ENCODE data around the gene SNAP29. TPM values are rescaled to one million over a fixed set of nuclear protein-coding genes. Genes with fewer than 3 reads are reported as not detected.

Gene SNAP29
- total RNA-seq, 1 experiment from 2014 or later: 4.3 TPM

GRCh38 chr22:20847318-20847822, 11.4 kb upstream of the SNAP29 start:
- DNase-seq: no peak
- Histone ChIP-seq H3K27me3 (ENCODE audit: control insufficient read depth, insufficient read depth, low read length) (no peaks in the 10 kb centered on the region), H3K36me3 (replicated peaks; ENCODE audit: control insufficient read depth, insufficient read depth, low read length) (no peaks in the 10 kb centered on the region), H3K4me3 (ENCODE audit: insufficient read depth, low read depth, low read length) (no peak overlapping the region)

GRCh38 chr22:20852076-20852475, 6.7 kb upstream of the SNAP29 start:
- no peaks in the 10 kb centered on the region for H3K27me3 ChIP-seq (ENCODE audit: control insufficient read depth, insufficient read depth, low read length)
- no peak for DNase-seq

GRCh38 chr22:20852503-20852902, 6.3 kb upstream of the SNAP29 start:
- DNase-seq: no peak
- Histone ChIP-seq H3K36me3 (replicated peaks; ENCODE audit: control insufficient read depth, insufficient read depth, low read length) (no peaks in the 10 kb centered on the region), H3K4me3 (ENCODE audit: insufficient read depth, low read depth, low read length) (no peak overlapping the region), H3K27me3 (ENCODE audit: control insufficient read depth, insufficient read depth, low read length) (no peaks in the 10 kb centered on the region)

More at GRCh38 chr22:20852076-20852475, 6.7 kb upstream of the SNAP29 start:
- Histone ChIP-seq H3K36me3 (replicated peaks; ENCODE audit: control insufficient read depth, insufficient read depth, low read length) (no peaks in the 10 kb centered on the region), H3K4me3 (ENCODE audit: insufficient read depth, low read depth, low read length) (no peak overlapping the region)

- Histone ChIP-seq H3K36me3 (replicated peaks; ENCODE audit: control insufficient read depth, insufficient read depth, low read length) (no peaks in the 10 kb centered on the region), H3K4me3 (ENCODE audit: insufficient read depth, low read depth, low read length) (no peak overlapping the region)
- DNase-seq: no peak
These were observed 5.6 kb upstream of the SNAP29 start for GRCh38 chr22:20853236-20853660.

GRCh38 chr22:20857247-20857643, 1.6 kb upstream of the SNAP29 start:
- H3K4me3 ChIP-seq (ENCODE audit: insufficient read depth, low read depth, low read length): no peak overlapping the region
- H3K36me3 ChIP-seq (replicated peaks; ENCODE audit: control insufficient read depth, insufficient read depth, low read length): no peaks in the 10 kb centered on the region
- DNase-seq: no peak
- H3K27me3 ChIP-seq (ENCODE audit: control insufficient read depth, insufficient read depth, low read length): no peaks in the 10 kb centered on the region

More at GRCh38 chr22:20853236-20853660, 5.6 kb upstream of the SNAP29 start:
- no peaks in the 10 kb centered on the region for H3K27me3 ChIP-seq (ENCODE audit: control insufficient read depth, insufficient read depth, low read length)

- Histone ChIP-seq H3K4me3 (ENCODE audit: insufficient read depth, low read depth, low read length) (peak overlapping the region; percentile 85), H3K27me3 (ENCODE audit: control insufficient read depth, insufficient read depth, low read length) (no peaks in the 10 kb centered on the region), H3K36me3 (replicated peaks; ENCODE audit: control insufficient read depth, insufficient read depth, low read length) (no peaks in the 10 kb centered on the region)
- DNase-seq: peak; percentile 97
These were observed 781 bp upstream of the SNAP29 start for GRCh38 chr22:20857838-20858614.

- no peak for DNase-seq
- H3K4me3 ChIP-seq (ENCODE audit: insufficient read depth, low read depth, low read length): peak overlapping the region; percentile 71; the same call in 1 of the 2 replicates
- H3K36me3 ChIP-seq (replicated peaks; ENCODE audit: control insufficient read depth, insufficient read depth, low read length): no peaks in the 10 kb centered on the region
- no peaks in the 10 kb centered on the region for H3K27me3 ChIP-seq (ENCODE audit: control insufficient read depth, insufficient read depth, low read length)
These were observed 808 bp downstream of the SNAP29 start for GRCh38 chr22:20859615-20860014.

- Histone ChIP-seq H3K36me3 (replicated peaks; ENCODE audit: control insufficient read depth, insufficient read depth, low read length) (no peaks in the 10 kb centered on the region), H3K4me3 (ENCODE audit: insufficient read depth, low read depth, low read length) (no peak overlapping the region), H3K27me3 (ENCODE audit: control insufficient read depth, insufficient read depth, low read length) (no peaks in the 10 kb centered on the region)
- no peak for DNase-seq
These were observed 3.7 kb downstream of the SNAP29 start for GRCh38 chr22:20862540-20862939.

GRCh38 chr22:20863366-20863765, 4.6 kb downstream of the SNAP29 start:
- DNase-seq: no peak
- no peak overlapping the region for H3K4me3 ChIP-seq (ENCODE audit: insufficient read depth, low read depth, low read length)
- no peaks in the 10 kb centered on the region for H3K27me3 ChIP-seq (ENCODE audit: control insufficient read depth, insufficient read depth, low read length)
- no peaks in the 10 kb centered on the region for H3K36me3 ChIP-seq (replicated peaks; ENCODE audit: control insufficient read depth, insufficient read depth, low read length)

GRCh38 chr22:20864186-20864908, 5.5 kb downstream of the SNAP29 start:
- no peaks in the 10 kb centered on the region for H3K36me3 ChIP-seq (replicated peaks; ENCODE audit: control insufficient read depth, insufficient read depth, low read length)
- no peaks in the 10 kb centered on the region for H3K27me3 ChIP-seq (ENCODE audit: control insufficient read depth, insufficient read depth, low read length)
- H3K4me3 ChIP-seq (ENCODE audit: insufficient read depth, low read depth, low read length): no peak overlapping the region
- no peak for DNase-seq

GRCh38 chr22:20865331-20865730, 6.5 kb downstream of the SNAP29 start:
- DNase-seq: no peak

GRCh38 chr22:20865875-20866445, 7.2 kb downstream of the SNAP29 start:
- DNase-seq: no peak
- Histone ChIP-seq H3K27me3 (ENCODE audit: control insufficient read depth, insufficient read depth, low read length) (no peaks in the 10 kb centered on the region), H3K36me3 (replicated peaks; ENCODE audit: control insufficient read depth, insufficient read depth, low read length) (no peaks in the 10 kb centered on the region; the same call in 1 of the 2 replicates), H3K4me3 (ENCODE audit: insufficient read depth, low read depth, low read length) (no peak overlapping the region)

More at GRCh38 chr22:20865331-20865730, 6.5 kb downstream of the SNAP29 start:
- Histone ChIP-seq H3K36me3 (replicated peaks; ENCODE audit: control insufficient read depth, insufficient read depth, low read length) (no peaks in the 10 kb centered on the region; the same call in 1 of the 2 replicates), H3K4me3 (ENCODE audit: insufficient read depth, low read depth, low read length) (no peak overlapping the region), H3K27me3 (ENCODE audit: control insufficient read depth, insufficient read depth, low read length) (no peaks in the 10 kb centered on the region)

- DNase-seq: no peak
- Histone ChIP-seq H3K4me3 (ENCODE audit: insufficient read depth, low read depth, low read length) (no peak overlapping the region), H3K27me3 (ENCODE audit: control insufficient read depth, insufficient read depth, low read length) (no peaks in the 10 kb centered on the region), H3K36me3 (replicated peaks; ENCODE audit: control insufficient read depth, insufficient read depth, low read length) (no peaks in the 10 kb centered on the region; the same call in 1 of the 2 replicates)
These were observed 7.9 kb downstream of the SNAP29 start for GRCh38 chr22:20866736-20867135.

GRCh38 chr22:20867179-20868024, 8.6 kb downstream of the SNAP29 start:
- no peak overlapping the region for H3K4me3 ChIP-seq (ENCODE audit: insufficient read depth, low read depth, low read length)
- H3K27me3 ChIP-seq (ENCODE audit: control insufficient read depth, insufficient read depth, low read length): no peaks in the 10 kb centered on the region
- no peak for DNase-seq
- no peaks in the 10 kb centered on the region; the same call in 1 of the 2 replicates for H3K36me3 ChIP-seq (replicated peaks; ENCODE audit: control insufficient read depth, insufficient read depth, low read length)

Measured in H7 (cell line).